CD4-positive, alpha-beta T cell treated with Interleukin-1 beta for 1 hour (primary cell): ENCODE data around the gene FCRL1.

Source experiments
- DNase-seq, 2 donors: peaks; one replicate each; pipeline ENCODE4 v3.0.0-alpha.2; 2020 to 2022

Gene FCRL1

DNA sequence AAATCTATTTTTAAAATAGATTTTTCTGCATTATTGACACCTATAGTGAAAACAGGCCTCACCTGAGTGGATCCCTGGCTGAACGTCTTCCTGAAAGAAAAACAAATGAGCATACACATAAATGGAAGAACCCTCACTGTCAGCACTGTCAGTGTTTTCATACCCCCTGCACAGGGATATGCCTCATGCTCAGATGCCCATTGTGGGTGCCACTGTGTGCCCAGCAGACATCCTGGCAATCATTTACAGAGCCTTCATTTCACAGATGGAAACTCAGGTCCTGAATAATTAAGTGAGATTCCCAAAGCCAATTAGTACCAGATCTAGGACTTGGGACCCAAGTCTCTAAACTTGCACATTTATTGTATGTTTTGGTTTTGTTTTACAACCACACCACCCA, 19.9 kb downstream of the FCRL1 start:
- no peak for DNase-seq

DNA sequence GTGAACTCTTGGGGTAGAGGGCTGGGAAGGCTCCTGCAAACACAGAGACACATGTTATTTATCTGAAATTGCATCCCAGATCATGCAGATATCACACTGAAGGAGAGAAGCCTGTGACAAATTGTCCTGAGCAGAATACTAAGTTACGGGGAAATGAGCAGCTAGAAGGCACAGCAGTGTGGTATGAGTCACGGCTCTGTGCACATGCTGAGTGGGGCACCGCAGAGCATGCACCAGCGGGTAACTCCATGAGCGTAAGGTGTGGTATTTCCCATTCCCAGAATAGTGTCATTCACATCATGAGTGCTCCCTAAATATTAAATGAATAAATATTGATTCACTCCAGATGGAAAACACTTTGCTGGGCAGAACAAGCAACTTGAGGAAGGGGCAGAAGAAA, 21.7 kb downstream of the FCRL1 start:
- DNase-seq = no peak

DNA sequence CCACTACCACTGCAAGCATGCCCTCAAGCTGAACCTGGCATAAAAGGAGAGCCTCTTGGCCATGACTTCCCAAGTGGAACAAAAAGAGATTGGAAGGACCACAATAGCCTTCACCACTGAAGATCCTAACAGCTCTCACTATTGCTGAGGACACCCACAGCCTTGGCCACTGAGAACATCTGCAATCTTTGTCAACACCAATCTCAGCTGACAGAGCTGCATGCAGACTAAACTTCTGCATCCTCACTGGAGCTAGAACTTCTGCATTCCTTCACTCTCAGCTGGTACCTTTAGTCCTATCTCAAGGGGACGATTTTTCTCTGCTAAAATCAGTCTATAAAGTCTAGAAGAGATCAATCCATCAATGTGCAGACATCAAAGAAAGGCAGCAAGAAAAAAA, 34.7 kb downstream of the FCRL1 start:
- no peak for DNase-seq

DNA sequence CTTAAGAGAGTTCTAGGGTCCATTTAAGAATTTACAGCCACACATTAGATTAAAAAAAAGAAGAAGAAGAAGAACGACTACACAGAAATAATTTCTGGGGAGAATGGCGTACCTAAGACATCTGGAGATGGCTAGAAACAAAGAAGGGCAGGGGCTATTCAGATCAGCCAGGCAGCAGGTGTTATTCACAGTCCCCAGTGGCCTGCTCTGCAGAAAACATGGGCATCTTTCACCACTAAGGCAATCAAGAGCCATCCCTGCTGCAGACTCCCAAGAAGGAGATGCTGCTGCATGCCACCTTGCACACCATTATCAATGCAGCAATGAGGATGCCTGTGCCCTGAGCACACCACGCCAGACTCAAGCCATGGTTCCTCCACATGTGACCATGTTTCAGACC, 35.1 kb downstream of the FCRL1 start:
- DNase-seq = no peak

- DNase-seq = no peak
Observed at GRCh38 chr1:157782931-157783330, 37.0 kb downstream of the FCRL1 start.

GRCh38 chr1:157781048-157781447, 38.9 kb downstream of the FCRL1 start:
- no peak for DNase-seq

GRCh38 chr1:157776971-157777391, 42.9 kb downstream of the FCRL1 start, which contains the start of gene FCRL2:
TSS of gene FCRL2 (minus strand) at chr1:157777132. CDS start at chr1:157777073, 59 bp downstream.
- DNase-seq = no peak

DNA sequence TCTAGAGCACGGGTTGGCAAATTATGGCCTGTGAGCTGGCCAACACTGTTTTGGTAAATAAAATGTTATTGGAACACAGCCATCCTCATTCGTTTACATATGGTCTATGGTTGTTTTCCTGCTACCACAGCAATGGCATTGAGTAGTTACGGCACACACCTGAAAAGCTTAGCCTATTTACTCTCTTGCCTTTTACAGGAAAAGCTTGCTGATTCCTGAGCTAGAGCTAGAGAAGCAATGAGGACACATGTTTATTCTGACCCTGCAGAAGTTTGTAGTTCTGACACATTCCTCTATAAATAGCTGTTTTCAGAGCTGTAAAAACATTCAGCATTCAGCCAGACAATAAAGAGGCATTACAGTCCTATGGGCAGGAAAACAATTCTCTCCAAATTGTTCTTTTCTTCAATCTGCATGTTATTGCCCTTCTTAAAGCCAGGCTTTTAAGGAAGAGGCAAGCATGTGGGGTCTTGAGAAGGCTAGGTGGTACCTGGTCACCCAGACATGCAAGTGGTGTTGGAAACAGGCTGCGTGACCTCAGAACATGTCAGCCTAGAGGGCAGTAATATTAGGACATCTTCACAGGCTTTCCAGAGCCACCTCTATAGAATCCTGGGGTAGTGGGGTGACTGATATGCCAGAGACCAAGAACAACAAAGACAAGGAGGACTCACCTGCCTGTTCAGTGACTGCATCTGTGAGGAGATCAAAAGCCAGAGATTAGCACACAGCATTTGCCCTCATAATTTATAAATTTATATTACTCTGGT, 44.6 kb downstream of the FCRL1 start:
- DNase-seq = no peak

- DNase-seq = no peak
Observed at GRCh38 chr1:157774412-157774811, 45.5 kb downstream of the FCRL1 start.

GRCh38 chr1:157773493-157774350, 46.2 kb downstream of the FCRL1 start:
- peak; percentile 26 for DNase-seq

DNA sequence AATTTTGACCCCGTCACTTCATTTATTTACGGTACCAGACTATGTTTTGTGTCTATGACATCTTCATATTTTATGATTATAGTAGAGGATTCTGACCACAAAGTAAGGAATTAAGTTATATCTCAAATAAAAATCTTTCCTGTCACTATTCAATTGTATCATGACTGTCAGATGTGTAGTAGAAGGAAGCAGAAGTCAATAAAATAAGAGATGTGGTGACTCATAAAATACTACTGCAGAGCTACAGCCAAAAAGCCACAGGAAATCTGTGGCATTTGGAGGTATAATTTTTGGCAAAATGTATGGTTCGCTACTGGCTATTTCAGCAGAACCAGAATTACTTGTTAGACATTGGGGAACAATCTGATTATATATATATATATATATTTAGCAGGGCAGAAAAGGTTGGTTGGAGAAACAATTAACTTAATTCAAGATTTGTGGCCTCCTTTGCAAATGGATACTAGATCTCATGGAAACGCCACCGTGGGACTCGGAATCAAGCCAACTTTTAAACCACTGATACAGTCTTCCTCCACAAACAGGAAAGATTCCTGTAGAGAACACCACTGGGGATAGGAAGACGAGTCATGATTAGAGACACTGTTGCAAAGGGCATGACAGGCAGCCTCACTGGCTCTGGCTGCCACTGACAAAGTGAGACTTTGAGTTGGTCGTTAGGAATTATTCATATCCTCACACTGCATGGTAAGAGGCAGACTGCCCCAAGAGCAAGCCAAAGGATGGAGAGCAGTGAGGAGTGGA, 48.1 kb downstream of the FCRL1 start:
- no peak for DNase-seq

GRCh38 chr1:157770442-157771043, 49.4 kb downstream of the FCRL1 start:
- DNase-seq = no peak

GRCh38 chr1:157766792-157767191, 53.1 kb downstream of the FCRL1 start:
- DNase-seq = no peak

DNA sequence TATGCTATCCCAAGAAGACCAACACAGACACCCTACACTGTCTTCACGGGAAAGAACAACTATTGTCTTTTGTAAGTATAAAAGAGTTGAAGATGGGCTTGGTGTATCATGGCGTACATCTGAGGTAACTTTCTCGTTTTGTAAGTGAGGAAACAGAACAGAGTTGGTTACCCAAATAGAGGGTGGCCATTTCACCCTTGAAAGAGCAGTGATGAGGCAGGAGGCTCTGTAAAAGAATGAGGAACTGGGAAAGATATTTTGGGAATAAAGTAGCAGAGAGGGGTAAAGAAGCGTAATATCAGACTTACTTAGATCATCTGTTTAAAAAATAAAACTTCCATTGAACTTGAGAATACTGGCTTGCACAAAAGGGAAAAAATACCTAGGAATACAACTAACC, 61.9 kb downstream of the FCRL1 start:
- DNase-seq = no peak

GRCh38 chr1:157753611-157754010, 66.3 kb downstream of the FCRL1 start:
- DNase-seq = no peak

- no peak for DNase-seq
Observed at GRCh38 chr1:157751283-157751682, 68.6 kb downstream of the FCRL1 start.

DNA sequence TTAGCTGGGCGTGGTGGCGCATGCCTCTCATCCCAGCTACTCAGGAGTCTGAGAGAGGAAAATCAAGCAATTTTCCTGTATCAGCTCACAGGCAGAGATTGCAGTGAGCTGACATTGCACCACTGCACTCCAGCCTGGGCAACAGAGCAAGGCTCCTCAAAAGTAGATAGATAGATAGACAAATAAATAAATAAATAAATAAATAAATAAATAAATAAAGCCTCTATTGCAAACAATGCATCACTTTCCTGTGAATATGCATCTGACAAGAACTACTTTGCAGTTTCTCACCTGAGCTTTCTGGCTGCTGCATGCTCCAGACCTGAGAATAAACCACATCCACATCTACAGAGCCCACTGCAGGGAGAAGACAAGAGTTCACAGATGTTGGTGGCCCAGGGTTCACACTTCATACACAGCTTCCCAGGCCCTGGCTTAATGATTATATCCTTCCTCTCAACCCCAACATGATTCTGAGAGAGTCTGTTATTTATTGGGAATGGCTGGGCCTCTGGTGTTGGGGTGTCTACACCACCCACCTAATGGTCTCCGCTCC, 71.6 kb downstream of the FCRL1 start:
- no peak for DNase-seq
